GM20000 (cell line): ENCODE results near the gene CCL17.

ENCODE experiments used
- DNase-seq: peaks from one replicate; pipeline ENCODE4 v3.0.0; 2012; ENCODE audit warnings: low spot score
- TF ChIP-seq, protein P1 (sequence below): IDR thresholded peaks from 2 replicates; pipeline ENCODE4 v1.5.1; 2012; ENCODE audit warnings: mild to moderate bottlenecking, control low read depth; ENCODE audit errors: extremely low read depth, missing control alignments

The CCL17 gene

DNA sequence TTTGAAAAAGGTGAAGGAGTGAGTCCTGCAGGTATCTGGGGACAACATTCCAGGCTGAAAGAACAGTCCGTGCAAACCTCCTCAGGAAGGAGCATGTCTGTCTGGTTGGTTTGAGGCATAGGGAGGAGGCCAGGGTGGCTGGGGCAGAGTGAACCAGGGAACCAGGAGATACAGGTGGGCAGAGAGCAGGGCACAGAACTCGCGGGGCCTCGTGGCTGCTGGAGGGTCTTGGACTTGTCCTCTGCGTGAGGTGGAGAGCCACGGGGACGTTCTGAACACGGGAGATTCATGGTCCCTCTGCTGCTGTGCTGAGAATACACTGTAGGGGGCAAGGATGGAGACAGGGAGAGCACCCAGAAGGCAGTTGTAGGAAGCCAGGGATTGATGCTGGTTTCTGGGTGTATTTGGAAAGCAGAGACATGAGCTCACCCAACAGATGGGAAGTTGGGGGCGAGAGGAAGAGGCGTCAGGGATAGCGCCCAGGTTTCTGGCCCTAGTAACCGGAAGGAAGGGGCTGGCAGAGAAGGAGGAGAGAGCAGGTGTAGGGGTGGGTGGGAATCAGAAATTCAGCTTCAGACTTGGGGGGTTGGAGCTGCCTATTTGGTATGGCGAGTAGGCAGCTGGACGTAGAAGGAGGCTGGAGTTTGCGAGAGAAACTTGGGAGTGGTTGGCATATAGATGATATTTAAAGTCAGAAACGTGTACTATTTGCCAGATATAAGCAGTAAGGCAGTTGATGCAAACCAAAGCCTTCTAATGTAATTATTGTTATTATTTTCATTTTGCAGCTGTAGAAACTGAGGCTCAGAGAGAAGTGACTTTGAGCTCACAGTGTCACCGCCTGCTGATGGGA, at the start of gene CCL17:
TSS of gene CCL17 (plus strand) at position 803 of the 853 bp plus-strand sequence. CDS start 9,166 bp downstream, outside the sequence.
- DNase-seq = no peak
- TF ChIP-seq, protein P1, sequence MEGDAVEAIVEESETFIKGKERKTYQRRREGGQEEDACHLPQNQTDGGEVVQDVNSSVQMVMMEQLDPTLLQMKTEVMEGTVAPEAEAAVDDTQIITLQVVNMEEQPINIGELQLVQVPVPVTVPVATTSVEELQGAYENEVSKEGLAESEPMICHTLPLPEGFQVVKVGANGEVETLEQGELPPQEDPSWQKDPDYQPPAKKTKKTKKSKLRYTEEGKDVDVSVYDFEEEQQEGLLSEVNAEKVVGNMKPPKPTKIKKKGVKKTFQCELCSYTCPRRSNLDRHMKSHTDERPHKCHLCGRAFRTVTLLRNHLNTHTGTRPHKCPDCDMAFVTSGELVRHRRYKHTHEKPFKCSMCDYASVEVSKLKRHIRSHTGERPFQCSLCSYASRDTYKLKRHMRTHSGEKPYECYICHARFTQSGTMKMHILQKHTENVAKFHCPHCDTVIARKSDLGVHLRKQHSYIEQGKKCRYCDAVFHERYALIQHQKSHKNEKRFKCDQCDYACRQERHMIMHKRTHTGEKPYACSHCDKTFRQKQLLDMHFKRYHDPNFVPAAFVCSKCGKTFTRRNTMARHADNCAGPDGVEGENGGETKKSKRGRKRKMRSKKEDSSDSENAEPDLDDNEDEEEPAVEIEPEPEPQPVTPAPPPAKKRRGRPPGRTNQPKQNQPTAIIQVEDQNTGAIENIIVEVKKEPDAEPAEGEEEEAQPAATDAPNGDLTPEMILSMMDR = no peak

DNA sequence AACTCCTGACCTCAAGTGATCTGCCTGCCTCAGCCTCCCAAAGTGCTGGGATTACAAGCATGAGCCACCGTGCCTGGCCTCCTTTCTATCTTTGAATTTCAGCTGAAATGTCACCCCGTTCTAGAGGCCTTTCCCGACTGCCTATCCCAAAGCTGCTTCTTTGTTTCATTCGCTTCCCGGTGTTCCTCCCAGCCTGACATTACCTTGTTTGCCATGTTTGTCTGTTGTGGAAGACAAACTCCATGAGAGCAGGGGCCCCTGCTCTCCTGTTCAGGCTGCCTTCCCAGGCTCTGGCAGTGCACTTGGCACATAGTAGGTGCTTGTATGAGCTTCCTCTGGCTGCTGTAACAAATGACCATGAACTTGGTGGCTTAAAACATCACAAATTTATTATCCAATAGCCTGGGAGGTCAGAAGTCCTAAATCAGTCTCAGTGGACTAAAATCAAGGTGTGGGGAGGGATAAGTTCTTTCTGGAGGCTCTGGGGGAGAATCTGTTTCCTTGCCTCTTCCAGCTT, 48.6 kb upstream of the CCL17 start:
- DNase-seq = no peak
- TF ChIP-seq, protein P1 = no peak

DNA sequence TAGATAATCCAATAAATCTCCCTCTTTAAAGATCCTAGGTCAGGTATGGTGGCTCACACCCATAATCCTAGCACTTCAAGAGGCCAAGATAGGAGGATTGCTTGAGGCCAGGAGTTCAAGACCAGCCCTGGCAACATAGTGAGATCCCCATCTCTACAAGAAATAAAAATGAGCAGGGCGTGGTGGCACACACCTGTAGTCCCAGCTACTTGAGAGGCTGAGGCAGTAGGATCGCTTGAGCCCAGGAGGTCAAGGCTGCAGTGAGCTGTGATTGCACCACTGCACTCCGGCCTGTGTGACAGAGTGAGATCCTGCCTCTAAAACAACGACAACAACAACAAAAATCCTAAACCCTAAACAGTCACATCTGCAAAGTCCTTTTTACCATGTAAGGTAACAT, 48.0 kb upstream of the CCL17 start:
- DNase-seq = no peak
- TF ChIP-seq, protein P1 = no peak

DNA sequence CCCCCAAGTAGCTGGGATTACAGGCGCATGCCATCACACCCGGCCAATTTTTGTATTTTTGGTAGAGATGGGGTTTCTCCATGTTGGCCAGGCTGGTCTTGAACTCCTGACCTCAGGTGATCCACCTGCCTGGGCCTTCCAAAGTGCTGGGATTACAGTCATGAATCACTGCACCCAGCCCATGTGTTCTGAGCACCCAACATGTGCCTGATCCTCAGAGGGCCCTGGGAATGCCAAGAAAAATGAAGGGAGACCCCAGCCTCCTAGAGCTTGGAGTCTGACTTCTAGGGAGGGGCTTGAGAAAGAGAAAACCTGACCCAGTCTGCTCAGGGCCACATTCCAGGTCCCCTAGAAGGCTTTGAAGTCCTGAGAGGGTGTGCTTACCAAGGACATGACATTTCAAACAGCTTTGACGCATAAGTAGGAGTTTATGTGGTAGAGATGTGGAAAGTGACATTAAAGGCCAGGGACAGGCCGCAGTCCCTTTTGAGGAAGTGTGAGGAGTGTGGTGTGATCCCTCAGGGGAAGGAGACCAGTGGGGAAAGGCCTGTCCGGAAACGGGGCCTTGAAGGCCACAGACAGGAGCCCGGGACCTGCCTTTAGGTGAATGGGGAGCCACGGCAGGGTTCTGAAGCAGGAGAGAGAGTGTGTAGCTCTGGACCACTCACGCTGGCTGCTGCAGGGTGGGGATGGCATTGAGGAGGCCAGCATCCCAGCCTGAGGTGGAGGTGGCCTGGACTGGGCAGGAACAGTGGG, 47.1 kb upstream of the CCL17 start:
- TF ChIP-seq, protein P1 = no peak
- peak; percentile 51 for DNase-seq

DNA sequence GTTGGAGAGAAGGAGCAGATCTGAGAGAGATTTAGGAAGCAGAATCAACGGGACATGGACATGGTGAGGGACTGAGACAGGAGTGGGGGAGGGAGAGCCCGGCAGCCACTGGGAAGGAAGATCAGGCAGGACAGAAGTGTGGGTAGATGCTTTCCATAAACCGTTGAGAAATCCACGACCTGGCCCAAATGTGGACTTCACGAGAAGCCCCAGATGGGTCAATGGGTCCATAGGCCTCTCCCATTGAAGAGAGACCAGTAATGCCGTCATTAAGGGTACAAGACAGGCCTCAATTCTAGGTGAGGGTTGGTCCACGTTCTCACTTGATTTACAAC, 46.5 kb upstream of the CCL17 start:
- no peak for DNase-seq
- TF ChIP-seq, protein P1 = no peak

DNA sequence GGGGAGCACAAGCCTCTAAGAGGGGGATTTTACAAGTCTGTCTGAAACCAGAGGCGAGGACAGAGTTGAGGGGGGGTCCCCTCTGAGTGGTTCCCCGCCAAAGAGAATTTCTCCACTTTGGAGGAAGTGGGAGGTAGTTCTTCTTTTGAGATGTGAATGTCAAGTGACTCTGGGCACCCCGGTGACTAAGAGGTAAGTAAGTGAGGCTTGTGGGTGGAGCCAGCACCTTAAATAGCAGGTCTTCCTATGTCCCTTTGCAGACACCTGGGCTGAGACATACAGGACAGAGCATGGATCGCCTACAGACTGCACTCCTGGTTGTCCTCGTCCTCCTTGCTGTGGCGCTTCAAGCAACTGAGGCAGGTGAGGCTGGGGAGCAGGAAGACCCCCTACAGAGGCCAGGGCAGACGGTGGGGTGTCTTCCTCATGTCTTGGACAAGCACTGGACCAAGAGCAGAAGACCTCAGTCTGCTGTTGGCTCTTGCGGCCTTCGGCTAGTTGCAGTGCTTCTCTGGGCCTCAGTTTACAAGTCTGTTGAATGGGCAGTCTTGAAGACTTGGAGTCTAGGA, 46.0 kb upstream of the CCL17 start, which contains the start of gene CCL22:
TSS of gene CCL22 (plus strand) at position 257 of the 569 bp plus-strand sequence. CDS start at position 291, 34 bp downstream.
- TF ChIP-seq, protein P1 = no peak
- DNase-seq = peak; percentile 69

DNA sequence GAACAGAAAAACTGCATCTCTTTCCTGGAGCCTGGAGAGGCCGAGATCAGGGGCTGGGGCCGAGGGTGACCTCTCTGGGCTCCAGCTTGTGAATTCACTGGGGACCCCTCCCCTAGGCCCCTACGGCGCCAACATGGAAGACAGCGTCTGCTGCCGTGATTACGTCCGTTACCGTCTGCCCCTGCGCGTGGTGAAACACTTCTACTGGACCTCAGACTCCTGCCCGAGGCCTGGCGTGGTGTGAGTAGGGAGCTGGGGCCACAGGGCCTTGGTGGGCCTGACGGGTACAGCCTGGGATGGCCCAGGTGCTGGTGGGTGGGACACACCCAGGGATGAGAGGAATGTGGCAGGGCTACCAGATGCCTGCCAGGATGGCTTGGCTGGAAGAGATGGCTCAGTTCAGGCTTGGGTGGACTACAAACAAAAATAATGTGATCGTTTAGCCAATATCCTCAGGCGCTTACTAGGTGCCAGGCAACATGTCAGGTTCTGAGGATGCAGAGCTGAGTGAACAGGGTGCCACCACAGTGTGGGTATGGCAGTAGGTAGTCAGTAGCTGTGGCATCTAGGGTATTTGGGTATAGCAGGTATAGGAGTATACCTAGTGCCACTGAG, 44.1 kb upstream of the CCL17 start:
- TF ChIP-seq, protein P1 = no peak
- no peak for DNase-seq
